HS-27A (cell line): ENCODE results near the gene DOCK2.
"Not testable (repeated sequence)": the region's sequence is repeated elsewhere in the genome, so short reads cannot be mapped to it uniquely, and the experiment has no call there.

Experiments used
- DNase-seq: peaks from one replicate; pipeline ENCODE4 v3.0.0-alpha.2; 2012; ENCODE audit warnings: low read depth, missing footprints

DOCK2 gene

DNA sequence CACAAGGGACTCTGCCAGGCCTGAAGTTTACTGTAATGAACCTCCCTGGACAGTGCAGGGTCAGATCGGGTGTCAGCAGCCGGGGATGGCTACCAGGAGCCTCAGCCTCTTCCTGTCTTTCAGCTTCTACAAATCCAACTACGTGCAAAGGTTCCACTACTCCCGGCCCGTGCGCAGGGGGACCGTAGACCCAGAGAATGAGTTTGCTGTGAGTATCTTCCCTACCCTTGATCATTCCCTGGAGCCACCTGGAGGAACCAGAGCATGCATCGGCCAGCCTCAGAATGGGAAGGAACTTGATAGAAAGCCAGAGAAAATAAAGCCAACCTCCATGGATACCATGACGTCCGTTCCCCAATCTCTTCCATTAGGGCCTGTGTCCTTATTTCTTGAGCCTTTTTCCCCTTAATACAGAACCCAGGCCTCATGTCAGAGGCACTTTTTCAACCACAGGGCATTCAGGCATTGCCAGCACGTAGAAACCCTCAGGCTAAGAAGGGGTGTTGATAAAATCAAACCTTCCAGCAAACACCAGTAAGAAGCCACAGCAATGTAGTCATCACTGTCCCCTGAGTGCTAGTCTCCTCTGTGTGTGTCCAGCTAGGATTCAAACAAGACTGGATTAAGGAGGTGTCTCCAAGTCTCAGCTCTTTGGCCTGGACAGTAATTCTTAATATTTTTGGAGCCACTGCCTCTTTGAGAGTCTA lies 419.6 kb downstream of the DOCK2 start:
- DNase-seq: no peak

DNA sequence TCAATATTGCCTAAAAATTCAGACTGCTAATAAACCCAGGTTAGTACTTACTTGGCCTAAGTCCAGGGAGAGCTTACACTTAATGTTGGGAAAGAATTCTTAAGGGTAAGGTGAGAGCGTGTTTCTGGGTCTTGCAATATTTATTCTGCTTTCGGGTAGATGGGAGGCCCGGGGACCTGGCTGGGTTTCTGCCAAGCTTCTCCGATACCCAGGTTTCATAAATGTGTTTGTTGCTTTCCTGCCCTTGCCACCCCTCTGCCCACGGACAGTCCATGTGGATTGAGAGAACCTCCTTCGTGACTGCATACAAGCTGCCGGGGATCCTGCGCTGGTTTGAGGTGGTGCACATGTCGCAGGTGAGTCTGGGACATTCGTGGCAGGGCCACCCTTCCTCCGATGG lies 420.2 kb downstream of the DOCK2 start:
- no peak for DNase-seq

DNA sequence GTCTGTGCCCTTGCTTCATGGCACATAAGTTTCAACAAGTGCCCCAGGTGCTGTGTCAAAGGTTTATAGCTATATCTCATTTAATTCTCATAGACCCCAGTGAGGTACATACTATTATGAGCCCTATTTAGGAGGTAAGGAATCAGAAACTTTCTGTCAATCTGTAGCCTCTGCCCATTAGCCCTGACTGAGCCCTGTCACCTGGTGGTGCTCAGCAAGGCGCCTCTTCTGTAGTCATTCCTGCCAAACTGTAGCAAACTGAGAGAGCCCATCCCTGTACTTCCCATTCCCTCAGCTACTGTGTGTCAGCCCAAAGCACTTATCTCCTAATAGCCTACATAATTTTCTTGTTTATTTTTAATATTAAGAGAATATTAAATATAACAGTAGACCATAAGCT lies 422.1 kb downstream of the DOCK2 start:
- no peak for DNase-seq

DNA sequence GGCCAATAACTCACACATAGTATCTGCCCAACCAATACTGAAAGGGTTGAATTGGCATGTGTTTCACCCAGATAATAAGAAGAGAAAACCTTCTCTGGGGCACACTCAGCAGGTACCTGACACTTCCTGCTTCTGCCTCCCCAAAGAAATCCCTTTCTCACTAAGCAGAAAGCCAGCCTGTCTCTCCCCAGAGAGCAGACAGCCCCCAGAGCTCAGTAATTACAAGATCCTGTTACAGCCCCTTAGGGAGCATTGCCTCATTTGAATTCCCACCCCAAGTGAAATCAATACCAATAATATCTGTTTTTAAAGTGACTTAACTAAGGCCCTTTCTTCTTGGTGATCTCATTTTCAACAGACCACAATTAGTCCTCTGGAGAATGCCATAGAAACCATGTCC lies 430.1 kb downstream of the DOCK2 start:
- DNase-seq: no peak

DNA sequence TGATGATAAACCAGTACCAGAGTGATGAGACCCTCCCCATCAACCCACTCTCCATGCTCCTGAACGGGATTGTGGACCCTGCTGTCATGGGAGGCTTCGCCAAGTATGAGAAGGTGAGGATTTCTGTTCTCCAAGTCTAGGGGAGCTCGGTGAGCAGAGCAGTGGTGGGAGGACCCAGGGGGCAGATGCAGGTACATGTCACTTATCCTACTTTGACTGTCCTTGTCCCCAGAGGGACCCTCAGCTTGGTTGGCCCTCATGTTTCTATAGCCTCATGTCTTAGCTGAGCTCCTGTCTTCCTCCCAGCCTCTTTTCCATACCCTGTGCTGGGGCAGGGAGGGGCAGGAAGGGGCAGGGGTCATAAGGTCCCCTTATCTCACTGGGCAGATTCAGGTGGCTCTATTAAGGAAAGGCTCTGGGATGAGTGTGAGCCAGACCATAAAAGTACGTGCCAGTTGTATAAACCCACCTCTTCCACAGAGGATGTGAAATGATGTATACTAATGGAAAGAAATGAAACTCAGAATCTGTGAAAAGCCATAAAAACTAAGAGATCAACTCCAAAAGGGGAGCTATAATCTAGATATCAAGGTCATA lies 430.6 kb downstream of the DOCK2 start:
- DNase-seq: no peak

DNA sequence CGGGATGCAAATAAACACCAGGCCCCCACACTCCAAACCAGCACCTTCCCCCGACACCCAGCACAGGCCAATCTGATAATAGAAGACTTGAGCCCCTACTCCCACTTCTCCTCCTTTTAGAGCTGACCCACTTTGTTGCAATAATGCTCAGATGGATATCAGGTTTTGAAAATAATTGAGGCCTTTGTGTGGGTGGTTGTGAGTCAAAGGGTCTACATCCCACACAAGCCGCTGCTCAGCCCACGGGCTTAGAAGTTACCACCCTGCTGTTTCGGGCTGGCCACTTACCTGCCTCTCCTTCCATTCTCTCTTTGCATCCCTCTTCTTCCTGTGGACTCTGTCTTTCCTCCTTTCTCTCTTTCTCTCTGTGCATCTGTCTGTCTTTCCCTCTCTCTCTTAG lies 432.4 kb downstream of the DOCK2 start:
- no peak for DNase-seq

DNA sequence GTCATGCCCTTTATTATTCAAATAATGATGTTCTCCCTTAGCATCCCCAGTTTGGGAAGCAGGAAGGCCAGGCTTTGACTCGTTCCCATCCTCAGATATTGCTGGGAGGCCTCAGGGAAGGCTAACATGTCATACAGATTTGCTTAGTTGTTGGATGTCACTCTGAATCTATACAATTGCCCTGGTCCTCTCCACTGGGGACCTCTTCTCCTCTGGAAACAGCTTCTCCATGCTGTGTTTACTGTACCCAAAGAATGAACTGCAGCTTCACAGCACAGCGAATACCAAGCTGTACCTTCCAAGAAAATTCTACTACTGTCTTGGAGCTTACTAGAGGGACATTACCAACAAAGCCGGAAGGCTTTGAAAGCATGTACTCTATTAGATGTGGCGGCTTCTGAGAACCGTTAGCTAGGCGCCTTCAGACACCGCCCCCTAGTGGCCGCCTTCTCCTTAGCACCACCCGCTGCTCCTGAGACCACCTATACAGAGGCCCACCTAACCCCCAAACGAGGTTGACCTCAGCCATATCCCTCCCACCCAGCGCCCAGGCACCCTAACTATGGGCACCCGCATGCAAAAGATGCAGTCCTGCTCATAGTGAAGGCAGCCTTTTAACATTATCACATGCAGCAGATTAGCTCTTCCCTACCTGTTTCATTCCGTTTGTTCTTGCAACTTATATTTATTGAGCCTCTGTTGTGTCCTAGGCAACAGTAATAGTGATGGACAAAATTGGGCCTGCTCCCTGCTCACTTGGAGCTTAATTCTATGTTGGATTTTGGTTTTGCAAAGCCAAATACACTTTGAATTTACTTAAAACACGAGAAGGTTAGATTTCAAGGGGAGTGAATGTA lies 433.7 kb downstream of the DOCK2 start:
- no peak for DNase-seq

DNA sequence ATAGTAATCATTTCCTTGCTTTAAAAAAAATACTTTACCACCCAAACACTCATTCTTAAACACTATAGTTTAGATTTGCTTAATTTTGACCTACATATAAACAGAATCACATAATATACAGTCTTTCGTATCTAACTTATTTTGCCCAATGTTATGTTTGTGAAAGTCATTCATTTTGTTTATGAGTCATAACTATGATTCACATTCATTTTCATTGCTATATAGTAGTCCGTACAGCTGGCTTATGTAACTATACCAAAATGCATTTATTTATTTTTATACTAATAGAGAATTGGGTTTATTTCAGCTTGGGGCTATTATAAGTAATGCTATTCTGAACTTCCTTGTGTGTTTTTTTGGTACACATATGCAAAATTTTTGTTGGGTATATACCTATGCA lies 434.7 kb downstream of the DOCK2 start:
- DNase-seq: no peak

DNA sequence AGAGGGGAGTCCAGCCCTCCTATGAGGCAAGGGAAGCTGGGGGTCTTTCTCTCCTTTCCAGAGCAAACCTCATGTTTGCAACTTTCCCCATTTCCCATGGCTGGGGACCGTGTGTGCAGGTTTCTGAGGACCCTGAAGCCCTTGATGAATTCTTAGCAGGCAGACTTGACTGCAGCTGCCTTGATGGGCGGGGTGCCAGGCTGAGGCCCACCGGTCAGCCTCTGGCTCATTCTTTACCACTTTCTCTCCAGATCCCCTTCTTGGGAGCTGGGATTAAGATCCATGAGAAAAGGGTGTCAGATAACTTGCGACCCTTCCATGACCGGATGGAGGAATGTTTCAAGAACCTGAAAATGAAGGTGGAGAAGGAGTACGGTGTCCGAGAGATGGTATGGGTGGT lies 438.6 kb downstream of the DOCK2 start:
- DNase-seq: no peak

DNA sequence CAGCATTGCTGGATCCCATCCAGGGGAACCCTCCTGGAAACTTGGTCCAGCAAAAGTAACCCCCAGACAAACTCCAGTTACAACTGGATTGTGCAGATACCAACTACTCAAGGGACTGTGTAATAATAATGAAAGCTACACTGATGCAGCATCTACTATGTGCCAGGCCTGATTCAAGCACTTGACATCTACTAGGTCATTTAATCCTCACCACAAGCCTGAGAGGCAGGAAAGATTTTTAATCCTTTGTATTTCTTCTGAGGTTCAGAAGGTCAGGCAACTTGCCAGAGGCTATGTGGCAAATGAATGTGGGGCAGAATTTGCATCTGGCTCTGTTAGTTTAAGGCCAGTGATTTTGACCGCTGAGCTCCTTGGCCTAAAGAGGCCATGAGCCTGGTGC lies 439.1 kb downstream of the DOCK2 start:
- no peak for DNase-seq

DNA sequence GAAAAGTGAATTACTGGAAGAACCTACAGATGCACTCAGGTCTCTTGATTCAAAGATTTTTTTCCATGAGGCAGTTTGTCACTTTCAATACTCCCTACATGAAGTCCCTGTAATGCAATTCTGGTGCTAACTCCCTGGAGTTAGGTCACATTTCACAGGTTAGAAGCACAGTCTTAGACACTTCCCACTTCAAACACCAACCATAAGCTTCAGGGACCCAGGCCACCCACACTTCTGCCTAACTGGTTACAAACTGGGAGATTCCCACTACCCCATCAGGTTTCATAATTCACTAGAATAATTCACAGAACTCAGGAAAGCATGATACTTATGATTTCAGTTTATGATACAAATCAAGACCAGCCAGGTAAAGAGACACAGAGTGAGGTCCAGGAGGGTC lies 439.7 kb downstream of the DOCK2 start:
- DNase-seq: no peak

DNA sequence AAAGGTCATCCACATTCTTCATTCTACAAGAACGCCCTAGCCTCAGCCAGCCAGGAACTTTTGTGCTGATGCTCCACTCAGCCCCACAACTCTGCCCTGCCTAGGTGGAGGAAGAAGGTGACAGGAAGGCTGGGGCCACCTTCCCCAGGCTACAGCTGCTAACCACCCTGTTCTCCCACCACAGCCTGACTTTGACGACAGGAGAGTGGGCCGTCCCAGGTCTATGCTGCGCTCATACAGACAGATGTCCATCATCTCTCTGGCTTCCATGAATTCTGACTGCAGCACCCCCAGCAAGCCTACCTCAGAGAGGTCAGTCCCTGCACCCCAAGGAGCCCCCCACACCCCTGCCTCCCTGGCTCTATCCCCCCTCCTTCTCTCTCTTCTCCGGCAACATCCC lies 440.5 kb downstream of the DOCK2 start:
- DNase-seq: no peak

DNA sequence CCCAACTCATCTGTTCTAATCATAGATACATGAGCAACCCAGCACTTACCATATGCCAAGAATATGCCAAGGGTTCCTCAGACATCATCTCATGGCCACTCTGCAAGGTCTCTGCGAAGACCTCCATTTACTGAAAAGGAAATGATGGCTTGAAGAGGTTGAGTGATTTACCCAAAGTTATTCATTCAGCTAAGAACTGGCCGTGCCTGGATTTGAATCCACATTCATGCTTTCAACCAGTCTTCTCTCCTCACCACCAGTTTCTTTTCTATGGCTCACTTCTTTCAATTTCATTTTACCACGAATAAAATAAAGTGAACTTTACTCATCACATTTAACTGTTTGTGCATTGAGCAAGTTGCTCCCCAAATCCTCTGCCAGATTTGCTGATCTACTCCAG lies 441.4 kb downstream of the DOCK2 start:
- no peak for DNase-seq

DNA sequence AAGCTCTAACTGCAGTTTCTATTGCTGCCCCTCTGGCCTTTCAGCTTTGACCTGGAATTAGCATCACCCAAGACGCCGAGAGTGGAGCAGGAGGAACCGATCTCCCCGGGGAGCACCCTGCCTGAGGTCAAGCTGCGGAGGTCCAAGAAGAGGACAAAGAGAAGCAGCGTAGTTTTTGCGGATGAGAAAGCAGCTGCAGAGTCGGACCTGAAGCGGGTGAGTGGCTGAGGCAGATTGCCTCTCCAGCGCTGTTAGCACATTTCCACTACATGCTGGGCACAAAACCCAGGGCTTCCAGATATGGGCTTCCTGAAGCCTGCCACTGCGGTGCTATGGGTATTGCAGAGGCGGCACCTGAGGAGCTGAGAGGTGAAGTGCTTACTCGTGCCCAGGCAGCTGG lies 441.9 kb downstream of the DOCK2 start:
- no peak for DNase-seq

DNA sequence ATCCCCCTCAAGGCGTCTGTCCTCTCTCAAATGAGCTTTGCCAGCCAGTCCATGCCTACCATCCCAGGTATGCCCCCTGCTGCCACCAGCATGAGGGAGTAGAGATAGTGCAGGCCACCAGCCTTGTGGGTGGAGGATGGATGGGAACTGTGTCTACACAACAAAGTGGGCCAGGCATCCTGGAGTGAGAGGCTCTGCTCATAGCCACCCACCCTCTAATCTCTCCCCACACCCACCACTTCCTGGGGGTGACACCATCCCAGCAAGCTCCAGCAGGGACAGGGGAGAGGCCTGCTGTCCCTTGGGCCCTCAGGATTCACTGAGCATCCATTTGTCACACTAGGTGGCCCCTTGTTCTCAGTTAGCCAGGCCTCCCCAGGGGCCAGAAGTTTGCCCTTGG lies 443.1 kb downstream of the DOCK2 start:
- no peak for DNase-seq

DNA sequence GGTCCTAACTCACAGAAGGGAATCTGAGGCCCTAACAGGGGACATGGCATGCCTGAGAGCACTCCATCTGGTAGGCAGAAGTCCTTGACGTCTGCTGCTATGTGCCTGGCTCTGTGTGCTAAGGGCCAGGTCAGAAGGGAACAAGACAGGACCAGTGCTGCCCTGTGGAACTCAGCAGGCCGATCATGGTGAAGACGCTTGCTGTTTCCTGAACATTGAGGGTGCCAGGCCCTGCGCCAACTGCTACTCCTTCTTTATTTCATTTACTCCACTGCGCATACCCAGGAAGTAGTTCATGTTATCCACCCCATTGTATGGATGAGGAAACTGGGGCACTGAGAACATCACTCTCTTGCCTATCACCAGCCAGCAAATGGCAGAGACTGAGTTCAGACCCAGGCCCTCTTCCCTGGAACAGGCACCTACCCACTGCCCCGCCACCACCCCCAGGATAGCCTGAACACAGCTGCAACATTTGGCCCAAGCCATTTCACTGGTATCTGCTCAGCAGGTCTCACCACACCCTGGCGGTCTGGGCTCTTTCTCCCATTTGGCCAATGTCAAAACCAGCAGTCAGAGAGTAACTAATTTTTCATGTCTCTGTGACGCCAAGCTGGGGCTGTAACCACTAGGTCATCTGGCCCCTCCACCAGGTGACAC lies 443.8 kb downstream of the DOCK2 start:
- no peak for DNase-seq

DNA sequence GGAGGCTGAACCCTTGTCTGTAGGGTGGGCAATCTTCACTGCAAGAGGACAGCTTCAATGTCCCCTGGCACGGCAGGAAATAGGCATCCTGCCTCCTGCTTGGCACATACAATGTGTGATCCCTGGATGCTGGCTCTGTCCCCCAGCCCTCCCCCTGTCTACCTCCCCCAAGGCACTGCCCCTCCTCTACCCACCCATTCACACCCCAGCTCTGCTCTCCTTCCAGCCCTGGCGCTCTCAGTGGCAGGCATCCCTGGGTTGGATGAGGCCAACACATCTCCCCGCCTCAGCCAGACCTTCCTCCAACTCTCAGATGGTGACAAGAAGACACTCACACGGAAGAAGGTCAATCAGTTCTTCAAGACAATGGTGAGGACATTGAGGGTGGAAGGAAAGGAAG lies 444.5 kb downstream of the DOCK2 start:
- no peak for DNase-seq

DNA sequence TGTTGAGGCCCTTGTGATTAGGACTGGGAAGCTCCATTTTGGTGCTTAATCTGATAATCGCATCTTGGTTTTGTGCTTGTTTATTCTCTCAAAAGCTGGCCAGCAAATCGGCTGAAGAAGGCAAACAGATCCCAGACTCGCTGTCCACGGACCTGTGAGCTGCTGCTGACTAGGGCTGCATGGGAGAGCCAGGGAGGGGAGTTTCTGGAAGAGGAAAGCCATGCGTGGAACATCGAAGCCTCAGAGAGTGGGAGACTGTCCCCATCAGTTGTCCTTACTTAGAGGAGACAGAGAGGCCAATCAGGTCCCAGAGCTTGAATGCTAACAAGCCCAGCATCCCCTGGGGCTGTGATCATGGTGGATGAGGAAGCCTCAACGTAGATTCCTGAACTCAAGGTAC lies 445.6 kb downstream of the DOCK2 start:
- DNase-seq: no peak

DNA sequence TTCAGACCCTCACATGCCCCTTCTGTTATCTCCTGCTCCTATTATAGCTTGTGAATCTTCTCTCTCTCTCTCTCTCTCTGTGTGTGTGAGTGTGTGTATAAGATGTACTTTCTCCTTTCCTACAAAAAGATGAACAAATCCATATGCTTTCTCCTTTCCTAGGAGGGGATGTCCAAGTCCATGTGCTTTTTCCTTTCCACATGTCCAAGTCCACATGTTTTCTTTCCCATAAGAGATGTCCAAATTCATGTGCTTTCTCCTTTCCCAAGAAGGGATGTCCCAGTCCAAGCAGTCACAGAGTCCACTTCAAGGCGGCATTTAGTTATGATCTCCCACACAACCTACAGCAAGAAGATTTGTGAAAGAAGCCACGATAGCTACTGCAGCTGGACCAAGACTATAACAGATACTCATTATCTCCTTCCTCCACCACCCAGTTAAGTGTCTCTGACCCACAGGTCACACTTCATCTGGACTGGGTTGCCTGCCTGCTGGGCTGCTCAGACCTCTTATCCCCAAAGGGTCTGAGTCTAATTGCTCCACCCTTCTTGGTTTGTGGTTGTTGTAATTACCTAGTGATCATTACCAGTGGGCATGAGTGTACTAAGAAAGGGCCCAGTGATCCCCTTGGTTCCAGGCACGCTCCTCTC lies 450.2 kb downstream of the DOCK2 start:
- DNase-seq: no peak

DNA sequence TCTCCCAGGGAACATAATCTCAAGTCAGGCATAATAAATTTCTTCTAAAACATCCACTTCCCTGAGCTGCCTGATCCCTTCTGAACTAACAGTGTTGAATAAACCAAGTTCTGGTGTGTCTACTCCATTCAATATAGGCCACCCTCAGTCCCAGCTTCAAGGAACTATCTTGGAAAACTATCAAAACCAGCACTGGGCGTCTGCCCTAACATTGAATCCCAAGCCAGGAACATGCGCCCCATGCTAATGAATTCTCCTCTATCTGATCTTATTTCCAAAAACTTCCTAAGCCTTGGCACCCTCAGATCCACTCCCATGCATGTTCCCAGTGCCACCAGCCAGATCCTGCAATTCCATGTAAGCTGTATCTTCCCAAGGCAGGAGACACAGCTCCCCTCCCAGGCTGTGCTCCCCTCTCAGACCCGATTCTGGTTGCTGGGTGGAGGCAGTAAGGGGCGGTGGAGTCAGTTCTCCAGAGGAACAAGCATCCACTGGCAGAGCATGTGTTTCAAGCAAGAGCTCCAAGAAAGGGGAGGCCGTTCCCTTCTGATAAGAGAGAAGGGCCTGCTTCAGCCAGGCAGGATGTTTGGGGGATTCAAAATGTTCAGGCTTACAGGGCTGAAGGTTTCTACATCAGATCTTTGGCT lies 455.5 kb downstream of the DOCK2 start:
- no peak for DNase-seq

DNA sequence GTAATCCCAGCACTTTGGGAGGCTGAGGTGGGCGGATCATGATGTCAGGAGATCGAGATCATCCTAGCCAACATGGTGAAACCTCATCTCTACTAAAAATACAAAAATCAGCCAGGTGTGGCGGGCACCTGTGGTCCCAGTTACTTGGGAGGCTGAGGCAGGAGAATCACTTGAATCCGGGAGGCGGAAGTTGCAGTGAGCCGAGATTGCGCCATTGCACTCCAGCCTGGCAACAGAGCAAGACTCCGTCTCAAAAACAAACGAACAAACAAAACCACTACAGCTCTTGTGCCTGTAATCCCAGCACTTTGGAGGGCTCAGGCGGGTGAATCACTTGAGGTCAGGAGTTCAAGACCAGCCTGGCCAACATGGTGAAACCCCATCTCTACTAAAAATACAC lies 457.3 kb downstream of the DOCK2 start:
- DNase-seq: not testable (repeated sequence)

DNA sequence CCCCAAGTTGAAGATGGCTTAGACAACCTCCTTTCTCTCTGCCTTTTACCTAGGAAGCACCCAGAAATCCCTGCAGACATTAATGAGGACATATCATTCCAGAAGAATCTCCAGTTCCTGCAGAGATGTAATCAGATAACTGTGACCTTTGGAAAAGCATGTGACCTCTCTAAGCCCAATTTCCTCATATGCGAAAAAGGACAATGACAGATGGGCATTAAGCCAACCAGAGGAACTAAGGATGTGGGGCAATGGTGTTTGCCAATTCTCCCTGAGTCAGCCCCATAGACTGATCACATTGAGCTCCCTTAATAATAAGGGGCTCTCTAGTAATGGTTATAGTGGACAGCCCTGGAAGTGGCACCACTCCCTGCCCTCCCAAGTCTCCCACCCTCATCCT lies 458.6 kb downstream of the DOCK2 start:
- no peak for DNase-seq
